Measurements from ENCODE around the gene EDAR.

Gene EDAR

GRCh38 chr2:109000738-109001137 lies 11.7 kb upstream of the EDAR start:
- no peak for TF ChIP-seq SPI1 (IDR thresholded peaks at IDR 0.05; ENCODE audit: borderline replicate concordance, low read depth)
- no peak for TF ChIP-seq POLR2AphosphoS5 (IDR thresholded peaks at IDR 0.05; ENCODE audit: low read depth)
- TF ChIP-seq GABPA (IDR thresholded peaks at IDR 0.05; ENCODE audit: low read depth), result no peak
- TF ChIP-seq, protein P1, sequence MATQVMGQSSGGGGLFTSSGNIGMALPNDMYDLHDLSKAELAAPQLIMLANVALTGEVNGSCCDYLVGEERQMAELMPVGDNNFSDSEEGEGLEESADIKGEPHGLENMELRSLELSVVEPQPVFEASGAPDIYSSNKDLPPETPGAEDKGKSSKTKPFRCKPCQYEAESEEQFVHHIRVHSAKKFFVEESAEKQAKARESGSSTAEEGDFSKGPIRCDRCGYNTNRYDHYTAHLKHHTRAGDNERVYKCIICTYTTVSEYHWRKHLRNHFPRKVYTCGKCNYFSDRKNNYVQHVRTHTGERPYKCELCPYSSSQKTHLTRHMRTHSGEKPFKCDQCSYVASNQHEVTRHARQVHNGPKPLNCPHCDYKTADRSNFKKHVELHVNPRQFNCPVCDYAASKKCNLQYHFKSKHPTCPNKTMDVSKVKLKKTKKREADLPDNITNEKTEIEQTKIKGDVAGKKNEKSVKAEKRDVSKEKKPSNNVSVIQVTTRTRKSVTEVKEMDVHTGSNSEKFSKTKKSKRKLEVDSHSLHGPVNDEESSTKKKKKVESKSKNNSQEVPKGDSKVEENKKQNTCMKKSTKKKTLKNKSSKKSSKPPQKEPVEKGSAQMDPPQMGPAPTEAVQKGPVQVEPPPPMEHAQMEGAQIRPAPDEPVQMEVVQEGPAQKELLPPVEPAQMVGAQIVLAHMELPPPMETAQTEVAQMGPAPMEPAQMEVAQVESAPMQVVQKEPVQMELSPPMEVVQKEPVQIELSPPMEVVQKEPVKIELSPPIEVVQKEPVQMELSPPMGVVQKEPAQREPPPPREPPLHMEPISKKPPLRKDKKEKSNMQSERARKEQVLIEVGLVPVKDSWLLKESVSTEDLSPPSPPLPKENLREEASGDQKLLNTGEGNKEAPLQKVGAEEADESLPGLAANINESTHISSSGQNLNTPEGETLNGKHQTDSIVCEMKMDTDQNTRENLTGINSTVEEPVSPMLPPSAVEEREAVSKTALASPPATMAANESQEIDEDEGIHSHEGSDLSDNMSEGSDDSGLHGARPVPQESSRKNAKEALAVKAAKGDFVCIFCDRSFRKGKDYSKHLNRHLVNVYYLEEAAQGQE (IDR thresholded peaks at IDR 0.05; ENCODE audit: insufficient replicate concordance, low read depth), result no peak
- TF ChIP-seq, protein P2, sequence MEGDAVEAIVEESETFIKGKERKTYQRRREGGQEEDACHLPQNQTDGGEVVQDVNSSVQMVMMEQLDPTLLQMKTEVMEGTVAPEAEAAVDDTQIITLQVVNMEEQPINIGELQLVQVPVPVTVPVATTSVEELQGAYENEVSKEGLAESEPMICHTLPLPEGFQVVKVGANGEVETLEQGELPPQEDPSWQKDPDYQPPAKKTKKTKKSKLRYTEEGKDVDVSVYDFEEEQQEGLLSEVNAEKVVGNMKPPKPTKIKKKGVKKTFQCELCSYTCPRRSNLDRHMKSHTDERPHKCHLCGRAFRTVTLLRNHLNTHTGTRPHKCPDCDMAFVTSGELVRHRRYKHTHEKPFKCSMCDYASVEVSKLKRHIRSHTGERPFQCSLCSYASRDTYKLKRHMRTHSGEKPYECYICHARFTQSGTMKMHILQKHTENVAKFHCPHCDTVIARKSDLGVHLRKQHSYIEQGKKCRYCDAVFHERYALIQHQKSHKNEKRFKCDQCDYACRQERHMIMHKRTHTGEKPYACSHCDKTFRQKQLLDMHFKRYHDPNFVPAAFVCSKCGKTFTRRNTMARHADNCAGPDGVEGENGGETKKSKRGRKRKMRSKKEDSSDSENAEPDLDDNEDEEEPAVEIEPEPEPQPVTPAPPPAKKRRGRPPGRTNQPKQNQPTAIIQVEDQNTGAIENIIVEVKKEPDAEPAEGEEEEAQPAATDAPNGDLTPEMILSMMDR (IDR thresholded peaks at IDR 0.05; ENCODE audit: insufficient read depth, low read length), result no peak
- H3K27ac ChIP-seq (replicated peaks), result no peak overlapping the region
- H3K27me3 ChIP-seq (ENCODE audit: insufficient read depth, poor library complexity, severe bottlenecking), result no peaks in the 10 kb centered on the region
- H3K4me3 ChIP-seq (replicated peaks; ENCODE audit: insufficient read depth, low read length), result no peak overlapping the region
- no peak for DNase-seq (ENCODE audit: low read depth in 1 of 2, low spot score in 1 of 2)

DNA sequence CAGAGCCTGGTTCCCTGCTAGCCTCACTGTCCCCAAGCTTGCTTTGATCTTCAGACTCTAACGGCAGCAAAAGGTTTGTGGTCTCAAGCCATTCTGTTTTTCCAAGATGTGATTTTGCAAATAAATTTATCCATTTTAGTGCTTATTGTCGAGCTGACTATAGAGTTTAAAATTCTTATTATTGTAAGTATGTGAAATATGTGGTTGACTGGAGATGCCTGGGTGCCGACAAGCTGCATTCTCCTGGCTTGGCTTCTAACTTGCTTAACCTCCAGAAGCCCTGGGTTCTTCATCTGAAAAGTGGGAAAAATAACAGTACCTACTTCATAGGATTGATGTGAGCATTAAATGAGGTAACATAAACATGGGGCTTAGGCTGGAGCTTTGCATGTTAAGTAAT lies 9.9 kb upstream of the EDAR start:
- TF ChIP-seq SPI1 (IDR thresholded peaks at IDR 0.05; ENCODE audit: borderline replicate concordance, low read depth), result no peak
- TF ChIP-seq, protein P1 (IDR thresholded peaks at IDR 0.05; ENCODE audit: insufficient replicate concordance, low read depth), result no peak
- TF ChIP-seq, protein P2 (IDR thresholded peaks at IDR 0.05; ENCODE audit: insufficient read depth, low read length), result no peak
- Histone ChIP-seq H3K27me3 (ENCODE audit: insufficient read depth, poor library complexity, severe bottlenecking) (no peaks in the 10 kb centered on the region), H3K4me3 (replicated peaks; ENCODE audit: insufficient read depth, low read length) (no peak overlapping the region), H3K27ac (replicated peaks) (no peak overlapping the region)
- DNase-seq (ENCODE audit: low read depth in 1 of 2, low spot score in 1 of 2), result no peak

DNA sequence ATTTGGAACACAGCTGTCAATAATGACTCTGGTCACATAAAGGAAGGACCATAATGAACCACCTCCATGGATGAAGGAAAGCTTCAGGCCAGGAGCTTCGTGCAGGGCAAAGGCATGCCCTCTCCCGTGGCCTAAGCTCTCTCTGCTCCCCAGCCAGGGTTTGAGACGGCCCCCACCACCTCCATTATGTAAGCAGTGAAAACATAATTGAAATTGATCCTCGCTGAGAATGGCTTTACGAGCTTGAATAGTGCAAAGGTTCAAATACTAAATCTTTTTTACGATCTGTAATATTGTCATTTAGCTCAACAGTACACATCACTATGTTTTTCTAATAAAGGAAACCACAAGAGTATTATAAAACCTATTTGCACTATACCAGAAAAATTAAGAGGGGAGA lies 5.2 kb upstream of the EDAR start:
- Histone ChIP-seq H3K27me3 (ENCODE audit: insufficient read depth, poor library complexity, severe bottlenecking) (no peaks in the 10 kb centered on the region), H3K4me3 (replicated peaks; ENCODE audit: insufficient read depth, low read length) (no peak overlapping the region), H3K27ac (replicated peaks) (no peak overlapping the region)
- TF ChIP-seq, protein P2 (IDR thresholded peaks at IDR 0.05; ENCODE audit: insufficient read depth, low read length), result no peak
- TF ChIP-seq GABPA (IDR thresholded peaks at IDR 0.05; ENCODE audit: low read depth) (no peak), SPI1 (IDR thresholded peaks at IDR 0.05; ENCODE audit: borderline replicate concordance, low read depth) (no peak), POLR2AphosphoS5 (IDR thresholded peaks at IDR 0.05; ENCODE audit: low read depth) (no peak)
- TF ChIP-seq, protein P1 (IDR thresholded peaks at IDR 0.05; ENCODE audit: insufficient replicate concordance, low read depth), result no peak
- no peak for DNase-seq (ENCODE audit: low read depth in 1 of 2, low spot score in 1 of 2)
